ENCODE measurements around the gene BCAR3.

- TF ChIP-seq CTCF (IDR thresholded peaks at IDR 0.05) (no peak), EP300 (IDR thresholded peaks at IDR 0.05) (no peak)
Observed at GRCh38 chr1:93701629-93702028, 20.0 kb upstream of the BCAR3 start.

Measured in esophagus muscularis mucosa (tissue), 3 donors.